Ascending aorta (tissue), 2 donors: ENCODE measurements around the gene LRP10. TPM values are rescaled to one million over a fixed set of nuclear protein-coding genes. Genes with fewer than 3 reads are reported as not detected.
"Not testable (repeated sequence)": the region's sequence is repeated elsewhere in the genome, so short reads cannot be mapped to it uniquely, and the experiment has no call there.

ENCODE experiments used
- DNase-seq, 2 donors: peaks; one replicate each; pipeline ENCODE4 v3.0.0-alpha.2; 2019; ENCODE audit warnings: low spot score in 2 of 2
- H3K27ac ChIP-seq, 2 donors: fragments of 200-600 bp; sonication (generic); one replicate each; pipeline ENCODE4 v1.5.1; 2016 to 2017; ENCODE audit warnings: mild to moderate bottlenecking in 1 of 2
- H3K27me3 ChIP-seq: fragments of 200-600 bp; sonication (generic); one replicate; pipeline ENCODE4 v1.5.1; 2017
- H3K36me3 ChIP-seq, 2 donors: fragments of 200-600 bp; sonication (generic); one replicate each; pipeline ENCODE4 v1.5.1; 2016
- H3K4me1 ChIP-seq, 2 donors: fragments of 200-600 bp; sonication (generic); one replicate each; pipeline ENCODE4 v1.5.1; 2016 to 2017; ENCODE audit warnings: mild to moderate bottlenecking in 1 of 2
- H3K4me3 ChIP-seq, 2 donors: fragments of 200-600 bp; sonication (generic); one replicate each; pipeline ENCODE4 v1.5.1; 2016 to 2017; ENCODE audit warnings: mild to moderate bottlenecking in 1 of 2
- H3K9me3 ChIP-seq, 2 donors: fragments of 200-600 bp; sonication (generic); one replicate each; pipeline ENCODE4 v1.5.1; 2016
- intact Hi-C: fragments of 100-400 bp; cut with DNase I; formaldehyde crosslinking; loops from one replicate; pipeline ENCODE4 v1.15.1; 2023
- total RNA-seq: library from RNA; depleted of rRNA; stranded (reverse); fragments of >200 nt; gene quantifications from one replicate; pipeline ENCODE4 v1.1.0, GENCODE V29; 2016
- TF ChIP-seq, protein P1 (sequence below), 3 experiments: fragments of 200-600 bp in 2 of 3; fragments of 450-650 bp in 1 of 3; sonication (generic) in 2 of 3; IDR thresholded peaks; one replicate each; pipeline ENCODE4 v1.5.1; 2016 to 2019; ENCODE audit warnings: antibody characterized with exemption in 3 of 3, mild to moderate bottlenecking in 1 of 3, moderate library complexity in 1 of 3

LRP10 gene
- total RNA-seq, 1 donor from 2014 or later = 214 TPM

DNA sequence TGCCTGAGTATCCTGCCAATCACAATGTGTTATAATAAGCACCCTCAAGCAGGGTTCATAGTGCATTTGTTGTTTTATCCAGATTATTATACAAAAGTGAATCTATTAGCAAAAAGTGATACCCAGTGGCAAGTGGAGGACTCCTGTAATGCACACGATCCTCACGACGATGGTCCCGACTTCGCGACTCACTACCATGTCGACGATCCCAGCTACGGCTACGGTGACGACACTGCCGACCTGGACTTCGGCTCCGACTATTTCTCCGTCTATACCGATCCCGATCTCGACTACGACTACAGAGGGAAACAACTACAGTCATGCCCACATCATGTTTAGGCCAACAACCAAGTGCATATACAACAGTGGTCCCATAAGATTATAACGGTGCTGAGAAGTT lies 34.5 kb downstream of the LRP10 start:
- intact Hi-C loops = no loop called here
- TF ChIP-seq, protein P1, sequence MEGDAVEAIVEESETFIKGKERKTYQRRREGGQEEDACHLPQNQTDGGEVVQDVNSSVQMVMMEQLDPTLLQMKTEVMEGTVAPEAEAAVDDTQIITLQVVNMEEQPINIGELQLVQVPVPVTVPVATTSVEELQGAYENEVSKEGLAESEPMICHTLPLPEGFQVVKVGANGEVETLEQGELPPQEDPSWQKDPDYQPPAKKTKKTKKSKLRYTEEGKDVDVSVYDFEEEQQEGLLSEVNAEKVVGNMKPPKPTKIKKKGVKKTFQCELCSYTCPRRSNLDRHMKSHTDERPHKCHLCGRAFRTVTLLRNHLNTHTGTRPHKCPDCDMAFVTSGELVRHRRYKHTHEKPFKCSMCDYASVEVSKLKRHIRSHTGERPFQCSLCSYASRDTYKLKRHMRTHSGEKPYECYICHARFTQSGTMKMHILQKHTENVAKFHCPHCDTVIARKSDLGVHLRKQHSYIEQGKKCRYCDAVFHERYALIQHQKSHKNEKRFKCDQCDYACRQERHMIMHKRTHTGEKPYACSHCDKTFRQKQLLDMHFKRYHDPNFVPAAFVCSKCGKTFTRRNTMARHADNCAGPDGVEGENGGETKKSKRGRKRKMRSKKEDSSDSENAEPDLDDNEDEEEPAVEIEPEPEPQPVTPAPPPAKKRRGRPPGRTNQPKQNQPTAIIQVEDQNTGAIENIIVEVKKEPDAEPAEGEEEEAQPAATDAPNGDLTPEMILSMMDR (IDR thresholded peaks at IDR 0.05) = no peak
- Histone ChIP-seq H3K36me3 (peaks cover 84 to 88% of the 10 kb centered on the region in 2 donors), H3K4me1 (no peaks in the 10 kb centered on the region), H3K9me3 (no peaks in the 10 kb centered on the region), H3K27ac (no peak overlapping the region), H3K4me3 (no peak overlapping the region), H3K27me3 (no peaks in the 10 kb centered on the region)
- DNase-seq = no peak

DNA sequence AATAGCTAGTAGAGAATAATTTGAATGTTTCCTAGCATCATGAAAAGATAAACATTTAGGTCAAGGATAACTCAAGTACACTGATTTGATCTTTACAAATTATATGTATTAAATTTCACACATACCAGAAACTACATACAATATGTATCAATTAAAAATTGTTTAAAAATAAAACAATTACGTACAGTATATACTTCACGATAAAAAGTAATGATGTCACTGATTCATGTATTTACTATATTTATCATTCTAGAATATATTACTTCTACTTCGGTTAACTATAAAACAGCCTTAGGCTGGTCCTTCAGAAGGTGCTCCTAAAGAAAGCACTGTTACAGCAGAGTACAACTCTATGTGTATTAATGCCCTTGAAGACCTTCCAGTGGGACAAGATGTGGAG lies 35.9 kb downstream of the LRP10 start:
- TF ChIP-seq, protein P1 (IDR thresholded peaks at IDR 0.05) = no peak
- Histone ChIP-seq H3K9me3 (no peaks in the 10 kb centered on the region), H3K27me3 (no peaks in the 10 kb centered on the region), H3K27ac (no peak overlapping the region), H3K36me3 (peaks cover 71 to 79% of the 10 kb centered on the region in 2 donors), H3K4me3 (no peak overlapping the region), H3K4me1 (no peaks in the 10 kb centered on the region)
- intact Hi-C loops = no loop called here
- no peak for DNase-seq

DNA sequence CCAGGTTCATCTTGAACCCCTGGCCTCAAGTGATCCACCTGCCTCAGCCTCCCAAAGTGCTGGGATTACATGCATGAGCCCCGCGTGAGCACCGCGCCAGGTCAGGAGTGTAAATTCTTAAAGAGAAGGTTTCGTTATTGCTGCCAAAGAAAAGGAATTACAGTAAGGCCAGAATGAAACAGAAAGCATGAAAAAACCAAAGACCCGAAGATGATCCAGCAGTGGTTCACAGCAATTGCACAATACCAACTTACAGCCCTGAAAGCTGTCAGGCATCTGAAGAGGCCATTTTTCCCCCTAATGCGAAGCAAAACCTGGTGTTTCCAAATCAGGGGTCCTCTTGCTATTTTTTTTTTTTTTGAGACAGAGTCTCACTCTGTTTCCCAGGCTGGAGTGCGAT lies 37.1 kb downstream of the LRP10 start:
- H3K4me3 ChIP-seq = no peak overlapping the region
- no peak for DNase-seq
- intact Hi-C loops = no loop called here
- H3K36me3 ChIP-seq = peaks cover 60 to 67% of the 10 kb centered on the region in 2 donors
- no peaks in the 10 kb centered on the region for H3K4me1 ChIP-seq
- no peaks in the 10 kb centered on the region for H3K27me3 ChIP-seq
- no peaks in the 10 kb centered on the region for H3K9me3 ChIP-seq
- TF ChIP-seq, protein P1 (IDR thresholded peaks at IDR 0.05) = no peak
- H3K27ac ChIP-seq = no peak overlapping the region

DNA sequence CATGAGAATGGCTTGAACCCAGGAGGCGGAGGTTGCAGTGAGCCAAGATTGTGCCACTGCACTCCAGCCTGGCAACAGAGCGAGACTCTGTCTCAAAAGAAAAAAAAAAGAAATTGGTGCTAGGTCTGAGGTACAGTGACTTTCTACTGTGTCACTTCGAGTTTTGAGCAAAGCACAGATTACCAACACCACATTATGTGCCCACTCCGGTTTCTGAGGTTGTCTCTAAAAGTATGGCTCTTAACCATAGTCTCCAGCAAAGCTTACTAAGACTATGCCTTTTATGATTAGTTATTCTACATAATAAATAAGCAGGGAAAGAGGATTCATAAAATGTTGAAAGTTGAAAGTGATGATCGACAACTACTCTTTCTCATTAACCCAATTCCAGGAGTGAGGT lies 39.4 kb downstream of the LRP10 start:
- Histone ChIP-seq H3K27ac (no peak overlapping the region), H3K4me3 (no peak overlapping the region), H3K27me3 (no peaks in the 10 kb centered on the region), H3K9me3 (no peaks in the 10 kb centered on the region), H3K4me1 (no peaks in the 10 kb centered on the region), H3K36me3 (peaks cover 37 to 44% of the 10 kb centered on the region in 2 donors)
- DNase-seq = no peak
- TF ChIP-seq, protein P1 (IDR thresholded peaks at IDR 0.05) = no peak
- intact Hi-C loops = no loop called here

DNA sequence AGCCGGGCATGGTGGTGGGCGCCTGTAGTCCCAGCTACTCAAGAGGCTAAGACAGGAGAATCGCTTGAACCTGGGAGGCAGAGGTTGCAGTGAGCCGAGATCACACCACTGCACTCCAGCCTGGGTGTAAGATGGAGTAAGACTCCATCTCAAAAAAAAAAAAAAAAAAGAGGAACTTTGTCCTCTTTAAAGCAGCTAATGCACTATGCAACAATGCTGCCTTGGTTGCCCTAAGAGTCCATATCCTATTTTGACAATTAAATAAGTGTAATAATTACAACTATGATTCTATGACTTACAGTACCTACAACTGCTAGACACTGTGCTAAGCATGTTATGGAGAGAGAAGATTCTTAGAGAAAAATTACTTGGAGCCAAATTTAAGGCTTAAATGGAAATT lies 43.3 kb downstream of the LRP10 start:
- intact Hi-C loops = not testable (repeated sequence)
- peaks cover 6 to 18% of the 10 kb centered on the region in 2 donors for H3K4me1 ChIP-seq

DNA sequence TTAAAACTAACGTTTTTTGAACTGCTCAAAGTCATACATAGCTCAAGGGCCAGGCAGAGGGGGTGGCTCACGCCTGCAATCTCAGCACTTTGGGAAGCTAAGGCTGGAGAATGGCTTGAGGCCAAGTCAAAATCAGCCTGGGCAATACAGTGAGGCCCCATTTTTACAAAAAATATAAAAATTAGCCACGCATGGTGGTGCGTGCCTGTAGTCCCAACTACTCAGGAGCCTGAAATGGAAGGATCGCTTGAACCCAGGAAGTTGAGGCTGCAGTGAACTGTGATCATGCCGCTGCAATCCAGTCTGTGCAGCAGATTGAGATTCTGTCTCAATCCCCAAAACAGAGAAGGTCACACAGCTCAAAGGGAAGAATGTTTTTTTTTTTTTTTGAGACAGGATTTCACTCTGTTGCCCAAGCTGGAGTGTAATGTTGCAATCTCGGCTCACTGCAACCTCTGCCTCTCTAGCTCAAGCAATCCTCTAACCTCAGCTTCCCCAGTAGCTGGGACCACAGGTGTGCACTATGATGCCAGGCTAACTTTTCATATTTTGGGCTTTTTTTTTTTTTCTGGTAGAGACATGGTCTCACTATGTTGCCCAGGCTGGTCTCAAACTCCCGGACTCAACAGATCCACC lies 44.5 kb downstream of the LRP10 start:
- H3K4me3 ChIP-seq = no peak overlapping the region
- no peak for DNase-seq
- no peaks in the 10 kb centered on the region for H3K27me3 ChIP-seq
- TF ChIP-seq, protein P1 (IDR thresholded peaks at IDR 0.05) = no peak
- no peaks in the 10 kb centered on the region for H3K9me3 ChIP-seq
- no peak overlapping the region for H3K27ac ChIP-seq
- peaks cover 7 to 11% of the 10 kb centered on the region in 2 donors for H3K36me3 ChIP-seq
- peaks cover 6 to 18% of the 10 kb centered on the region in 2 donors for H3K4me1 ChIP-seq
- intact Hi-C loops = no loop called here

More for the DNA sequence above, 43.3 kb downstream of the LRP10 start:
- not testable (repeated sequence) for H3K36me3 ChIP-seq, H3K9me3 ChIP-seq, H3K4me3 ChIP-seq, H3K27me3 ChIP-seq, DNase-seq, H3K27ac ChIP-seq
